SK-N-SH treated with all-trans-retinoic acid at 6 μM for 48 hours (cell line): ENCODE data around the gene CYTH3.

ENCODE experiments used
- ATAC-seq: fragments of 200-7000 bp; cut with Tn5 transposase; 3 replicates; pipeline ENCODE4 v1.9.1; 2020; ENCODE audit warnings: mild to moderate bottlenecking, moderate library complexity
- BACH2 ChIP-seq: fragments of 250-450 bp; sonication (Bioruptor Pico); IDR thresholded peaks from 2 replicates; pipeline ENCODE4 v1.9.0; 2021; ENCODE audit warnings: mild to moderate bottlenecking, borderline replicate concordance
- CREB5 ChIP-seq: fragments of 250-450 bp; sonication (Bioruptor Pico); IDR thresholded peaks from 2 replicates; pipeline ENCODE4 v1.5.1; 2020; ENCODE audit warnings: low read depth, mild to moderate bottlenecking, moderate library complexity
- CSDC2 ChIP-seq: fragments of 250-450 bp; sonication (Bioruptor Pico); IDR thresholded peaks from 2 replicates; pipeline ENCODE4 v1.5.0; 2020; ENCODE audit warnings: mild to moderate bottlenecking, moderate library complexity
- GLIS3 ChIP-seq: fragments of 250-450 bp; sonication (Bioruptor Pico); IDR thresholded peaks from 2 replicates; pipeline ENCODE4 v1.5.0; 2020; ENCODE audit warnings: mild to moderate bottlenecking, moderate library complexity
- ISL1 ChIP-seq: fragments of 250-450 bp; sonication (Bioruptor Pico); IDR thresholded peaks from 2 replicates; pipeline ENCODE4 v2.1.2; 2022; ENCODE audit warnings: mild to moderate bottlenecking, moderate library complexity
- OSR1 ChIP-seq: fragments of 250-450 bp; sonication (Bioruptor Pico); IDR thresholded peaks from 2 replicates; pipeline ENCODE4 v1.8.0; 2022; ENCODE audit warnings: moderate library complexity, mild to moderate bottlenecking, inconsistent platforms
- PATZ1 ChIP-seq: fragments of 250-450 bp; sonication (Bioruptor Pico); IDR thresholded peaks from 2 replicates; pipeline ENCODE4 v1.8.0; 2020; ENCODE audit warnings: mild to moderate bottlenecking, moderate library complexity, borderline replicate concordance
- POU6F1 ChIP-seq: fragments of 250-450 bp; sonication (Bioruptor Pico); IDR thresholded peaks from 2 replicates; pipeline ENCODE4 v1.8.0; 2021; ENCODE audit warnings: low read depth, mild to moderate bottlenecking, moderate library complexity, borderline replicate concordance
- RARB ChIP-seq: fragments of 250-450 bp; sonication (Bioruptor Pico); IDR thresholded peaks from 2 replicates; pipeline ENCODE4 v1.8.0; 2021; ENCODE audit warnings: mild to moderate bottlenecking, moderate library complexity
- SNAI2 ChIP-seq: fragments of 250-450 bp; sonication (Bioruptor Pico); IDR thresholded peaks from 2 replicates; pipeline ENCODE4 v1.5.0; 2020; ENCODE audit warnings: mild to moderate bottlenecking, moderate library complexity
- TCF4 ChIP-seq: fragments of 250-450 bp; sonication (Bioruptor Pico); IDR thresholded peaks from 2 replicates; pipeline ENCODE4 v1.8.0; 2021; ENCODE audit warnings: mild to moderate bottlenecking, moderate library complexity, borderline replicate concordance
- ZFP3 ChIP-seq: fragments of 250-450 bp; sonication (Bioruptor Pico); IDR thresholded peaks from 2 replicates; pipeline ENCODE4 v1.5.0; 2020; ENCODE audit warnings: mild to moderate bottlenecking, moderate library complexity
- ZNF8 ChIP-seq: fragments of 450-650 bp; formaldehyde crosslinking; IDR thresholded peaks from 2 replicates; pipeline ENCODE4 v1.5.0; 2020; ENCODE audit warnings: mild to moderate bottlenecking, moderate library complexity
- TF ChIP-seq, protein P1 (sequence below): fragments of 250-450 bp; sonication (Bioruptor Pico); IDR thresholded peaks from 2 replicates; pipeline ENCODE4 v1.5.0; 2020; ENCODE audit warnings: mild to moderate bottlenecking, moderate library complexity

The CYTH3 gene

DNA sequence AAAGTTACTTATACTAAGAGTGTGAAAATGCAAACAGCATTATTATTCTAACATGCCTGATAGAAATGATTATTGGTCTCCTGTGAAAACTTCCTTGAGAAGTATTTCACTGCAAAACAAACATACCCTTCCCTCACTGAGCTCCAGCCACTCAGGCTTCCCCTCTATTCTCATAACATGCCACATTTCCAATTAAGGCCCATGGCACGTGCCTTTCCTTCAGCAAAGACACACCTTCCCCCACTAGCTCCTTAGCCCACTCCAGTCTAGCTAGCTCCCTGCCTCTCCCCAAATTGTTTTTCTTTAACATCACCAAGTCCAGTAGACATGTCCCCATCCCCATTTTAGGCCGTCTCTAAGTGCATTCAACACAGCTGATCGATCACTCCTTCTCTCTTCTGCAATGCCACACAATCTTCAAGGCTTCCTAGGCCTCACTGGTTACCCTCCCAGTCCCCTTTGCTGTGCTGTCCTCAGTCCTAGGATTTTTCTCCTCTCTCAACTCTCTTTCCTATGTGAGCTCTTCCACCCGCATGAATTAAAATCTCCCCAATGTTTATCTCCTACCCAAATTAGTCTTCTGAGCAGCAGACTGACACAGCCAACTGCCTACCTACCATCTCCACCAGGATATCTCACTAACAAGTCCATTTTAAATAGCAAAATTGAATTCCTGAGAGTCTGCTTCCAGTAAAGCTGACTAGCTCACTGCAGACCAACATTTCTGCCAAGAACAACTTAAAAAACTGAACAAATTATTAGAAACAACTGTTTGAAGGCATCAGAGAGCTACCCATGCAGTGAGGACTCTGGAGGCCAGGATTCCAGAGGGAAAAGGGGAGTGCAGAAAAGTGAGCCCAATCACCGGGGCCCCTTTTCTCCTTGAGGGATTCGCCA is 11.9 kb downstream of the CYTH3 start:
- ATAC-seq, result peak; percentile 52
- TF ChIP-seq POU6F1 (CRISPR knock-in tag) (no peak), RARB (CRISPR knock-in tag) (no peak), CSDC2 (CRISPR knock-in tag) (peak; percentile 59; the same call in 1 of the 2 replicates)

- no peak for ATAC-seq
- no peak for TF ChIP-seq OSR1 (CRISPR knock-in tag)
- TF ChIP-seq, protein P1, sequence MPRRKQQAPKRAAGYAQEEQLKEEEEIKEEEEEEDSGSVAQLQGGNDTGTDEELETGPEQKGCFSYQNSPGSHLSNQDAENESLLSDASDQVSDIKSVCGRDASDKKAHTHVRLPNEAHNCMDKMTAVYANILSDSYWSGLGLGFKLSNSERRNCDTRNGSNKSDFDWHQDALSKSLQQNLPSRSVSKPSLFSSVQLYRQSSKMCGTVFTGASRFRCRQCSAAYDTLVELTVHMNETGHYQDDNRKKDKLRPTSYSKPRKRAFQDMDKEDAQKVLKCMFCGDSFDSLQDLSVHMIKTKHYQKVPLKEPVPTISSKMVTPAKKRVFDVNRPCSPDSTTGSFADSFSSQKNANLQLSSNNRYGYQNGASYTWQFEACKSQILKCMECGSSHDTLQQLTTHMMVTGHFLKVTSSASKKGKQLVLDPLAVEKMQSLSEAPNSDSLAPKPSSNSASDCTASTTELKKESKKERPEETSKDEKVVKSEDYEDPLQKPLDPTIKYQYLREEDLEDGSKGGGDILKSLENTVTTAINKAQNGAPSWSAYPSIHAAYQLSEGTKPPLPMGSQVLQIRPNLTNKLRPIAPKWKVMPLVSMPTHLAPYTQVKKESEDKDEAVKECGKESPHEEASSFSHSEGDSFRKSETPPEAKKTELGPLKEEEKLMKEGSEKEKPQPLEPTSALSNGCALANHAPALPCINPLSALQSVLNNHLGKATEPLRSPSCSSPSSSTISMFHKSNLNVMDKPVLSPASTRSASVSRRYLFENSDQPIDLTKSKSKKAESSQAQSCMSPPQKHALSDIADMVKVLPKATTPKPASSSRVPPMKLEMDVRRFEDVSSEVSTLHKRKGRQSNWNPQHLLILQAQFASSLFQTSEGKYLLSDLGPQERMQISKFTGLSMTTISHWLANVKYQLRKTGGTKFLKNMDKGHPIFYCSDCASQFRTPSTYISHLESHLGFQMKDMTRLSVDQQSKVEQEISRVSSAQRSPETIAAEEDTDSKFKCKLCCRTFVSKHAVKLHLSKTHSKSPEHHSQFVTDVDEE (CRISPR knock-in tag), result no peak
These were observed 13.2 kb downstream of the CYTH3 start for GRCh38 chr7:6259257-6259656.

DNA sequence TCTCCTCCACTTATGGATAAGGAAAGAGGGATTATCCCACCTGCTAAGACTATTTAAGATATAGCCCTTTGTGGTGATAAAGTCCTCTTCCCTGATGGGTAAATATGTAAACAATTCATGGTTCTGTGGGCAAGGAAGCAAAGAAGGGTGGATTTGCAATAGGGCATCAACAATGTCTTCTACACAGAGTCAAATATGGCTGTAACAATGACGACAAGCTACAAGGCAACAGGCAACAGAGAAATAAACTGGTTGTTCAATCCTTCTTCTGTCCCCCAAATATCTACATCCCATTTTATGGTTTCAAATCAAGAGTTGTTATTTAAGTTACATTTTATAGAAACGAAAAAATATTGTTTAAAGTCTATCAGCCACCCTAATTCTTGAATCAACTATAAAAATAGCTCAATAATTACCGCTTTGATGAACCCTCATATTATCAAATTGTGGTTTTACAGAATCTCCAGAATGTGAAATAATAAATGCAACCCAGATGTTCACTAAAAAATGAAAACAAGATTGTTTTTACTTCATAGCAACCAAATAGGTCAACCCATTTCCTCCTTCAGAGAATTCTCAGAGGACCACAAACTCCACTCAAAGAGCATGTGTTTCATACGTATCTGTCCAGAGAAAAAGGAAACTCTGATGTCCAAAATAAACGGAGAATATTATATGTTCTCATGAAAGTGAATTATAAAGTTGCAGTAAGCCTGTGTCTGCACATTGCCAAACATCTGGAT is 13.8 kb downstream of the CYTH3 start:
- peak; percentile 32; the same call in 1 of the 2 replicates for TF ChIP-seq ISL1 (CRISPR knock-in tag)
- TF ChIP-seq PATZ1 (CRISPR knock-in tag), result no peak
- no peak for TF ChIP-seq CREB5
- no peak for TF ChIP-seq BACH2
- peak; percentile 39 for TF ChIP-seq TCF4 (CRISPR knock-in tag)
- TF ChIP-seq GLIS3, result no peak
- no peak for TF ChIP-seq ZNF8 (CRISPR knock-in tag)
- TF ChIP-seq SNAI2 (CRISPR knock-in tag), result no peak
- ATAC-seq, result peak; percentile 52

DNA sequence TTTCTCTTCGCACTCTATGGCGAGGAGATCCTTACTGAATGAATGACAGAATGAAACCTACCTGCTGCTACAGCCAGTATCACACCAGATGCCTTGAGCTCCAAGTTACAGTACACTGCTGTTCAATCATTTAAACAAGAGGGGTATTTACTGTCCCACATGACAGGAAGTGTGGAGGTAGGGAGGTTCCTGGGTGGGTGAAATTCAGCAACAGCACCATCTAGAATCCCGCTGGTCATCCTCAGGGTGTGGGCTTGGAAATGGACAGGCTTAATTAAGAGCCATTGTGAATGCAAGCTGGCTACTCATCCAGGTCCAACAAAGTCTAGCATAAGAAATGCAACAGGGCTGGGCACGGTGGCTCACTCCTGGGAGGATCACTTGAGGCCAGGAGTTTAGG is 14.7 kb downstream of the CYTH3 start:
- no peak for ATAC-seq
- TF ChIP-seq ZFP3 (CRISPR knock-in tag) (0 out of 2 replicates have a peak, but pooled peaks have one; percentile 13), CREB5 (no peak)
- TF ChIP-seq, all 23 proteins: peak for 1
